Hematopoietic multipotent progenitor cell treated with erythropoietin and hydrocortisone succinate and interleukin-3 and kit ligand, for 8 days (in vitro differentiated cells): ENCODE results near the gene NUB1.

Experiments used
- DNase-seq: peaks from one replicate; pipeline ENCODE4 v3.0.0-alpha.2; 2015

The NUB1 gene

DNA sequence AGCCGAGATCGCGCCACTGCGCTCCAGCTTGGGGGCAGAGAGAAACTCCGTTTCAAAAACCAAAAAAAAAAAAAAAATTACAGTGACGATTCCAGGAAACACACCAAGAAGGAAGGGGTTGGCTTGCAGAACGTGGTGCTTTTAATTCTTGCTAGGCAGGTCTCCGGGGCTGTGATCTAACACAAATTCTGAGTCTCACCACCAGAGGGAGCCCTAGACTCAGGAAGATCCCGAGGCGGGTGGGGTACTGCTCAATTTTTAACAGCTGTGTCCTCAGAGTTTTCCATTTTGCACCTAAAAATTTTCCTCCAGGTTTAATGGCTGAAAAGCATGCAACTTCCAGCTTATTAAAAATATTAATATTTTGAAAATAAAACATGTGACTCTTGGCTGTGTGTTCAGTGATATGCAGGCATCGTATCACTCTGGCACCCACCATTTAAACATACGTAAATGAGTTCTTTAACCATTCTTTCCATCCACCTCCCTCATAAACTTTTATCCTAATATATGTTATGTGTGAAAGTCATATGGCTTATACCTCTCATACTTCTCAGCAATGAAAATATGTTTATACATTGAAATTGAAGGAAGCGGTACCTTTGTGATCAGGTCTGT lies 26.5 kb upstream of the NUB1 start:
- peak; percentile 78 for DNase-seq

DNA sequence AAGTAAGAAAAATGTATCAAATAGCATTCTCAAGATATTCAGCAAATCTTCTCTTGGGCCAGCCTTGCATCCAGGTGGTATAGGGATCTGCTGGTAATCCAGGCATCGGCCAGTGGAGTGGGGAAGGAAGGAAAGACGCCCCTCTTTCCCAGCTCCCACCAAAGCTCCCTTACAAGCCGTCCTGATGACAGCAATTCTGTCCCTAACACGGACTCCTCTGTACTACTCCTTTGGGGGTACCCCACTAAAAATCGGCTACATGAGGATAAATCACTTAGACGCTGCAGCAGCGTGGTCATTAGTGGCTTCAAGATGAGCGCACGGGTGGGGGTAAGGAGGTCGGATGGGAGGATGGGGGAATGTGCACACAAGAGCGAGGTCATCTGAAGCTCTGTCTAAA lies 24.7 kb upstream of the NUB1 start:
- no peak for DNase-seq

DNA sequence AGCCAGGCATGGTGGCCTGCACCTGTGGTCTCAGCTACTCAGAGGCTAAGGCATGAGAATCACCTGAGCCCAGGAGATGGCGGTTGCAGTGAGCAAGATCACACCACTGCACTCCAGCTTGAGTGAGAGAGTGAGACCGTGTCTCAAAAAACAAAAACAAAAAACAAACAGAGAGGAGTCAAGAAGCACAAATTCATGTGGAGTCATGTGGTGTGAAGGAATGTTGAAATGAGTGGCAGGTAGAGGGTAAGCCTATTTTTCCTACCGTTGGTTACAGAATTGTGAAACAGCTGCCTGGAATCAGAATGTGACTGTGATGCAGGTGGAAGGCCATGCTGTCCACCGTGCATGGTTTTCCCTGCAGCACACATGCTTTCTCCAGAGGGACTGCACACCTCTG lies 23.7 kb upstream of the NUB1 start:
- no peak for DNase-seq

DNA sequence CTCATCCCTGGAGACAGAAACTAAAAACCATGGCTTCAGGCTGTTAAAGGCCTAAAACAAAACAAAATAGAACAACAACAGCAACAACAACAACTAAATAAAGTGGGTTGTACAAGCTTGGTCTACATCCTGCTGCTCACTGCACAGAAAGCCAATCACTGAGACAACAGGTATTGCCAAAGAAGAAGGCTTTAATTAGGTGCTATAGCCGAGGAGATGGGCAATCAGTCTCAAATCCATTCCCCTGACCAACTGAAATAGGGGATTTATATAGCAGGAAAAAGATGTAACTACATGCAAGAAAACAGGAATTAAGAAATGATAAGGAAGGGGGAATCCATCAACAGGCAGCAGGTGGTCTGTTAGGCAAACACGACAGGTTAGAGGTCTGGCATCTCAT lies 22.4 kb upstream of the NUB1 start:
- DNase-seq, result no peak

DNA sequence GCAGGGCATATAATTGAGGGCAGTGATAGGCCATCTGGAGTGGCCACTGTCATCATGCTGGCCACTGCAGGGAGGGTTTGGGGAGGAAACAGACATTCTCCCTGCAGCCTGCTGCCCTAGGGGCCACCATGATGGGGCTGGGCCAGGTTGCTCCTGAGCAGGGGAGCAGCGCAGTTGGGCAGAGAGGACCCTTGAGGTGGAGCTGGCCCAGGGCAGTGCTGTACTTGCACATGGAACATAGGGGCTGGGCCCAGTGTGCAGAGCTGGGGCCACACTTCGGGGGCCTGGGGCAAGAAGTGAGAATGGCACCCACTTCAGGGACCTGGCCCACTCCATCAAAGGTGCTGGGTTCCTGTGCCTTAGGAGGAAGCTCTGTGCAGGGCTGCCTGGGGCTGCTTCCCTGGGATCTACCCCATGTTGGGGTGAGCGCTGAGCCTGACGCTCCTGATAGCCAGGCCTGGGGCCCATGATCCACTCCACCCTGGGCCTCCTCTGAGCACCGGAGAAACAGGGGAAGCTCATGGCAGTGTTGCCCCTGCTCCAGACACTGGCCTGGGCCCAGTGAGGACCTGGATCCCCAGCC lies 21.3 kb upstream of the NUB1 start:
- no peak for DNase-seq

DNA sequence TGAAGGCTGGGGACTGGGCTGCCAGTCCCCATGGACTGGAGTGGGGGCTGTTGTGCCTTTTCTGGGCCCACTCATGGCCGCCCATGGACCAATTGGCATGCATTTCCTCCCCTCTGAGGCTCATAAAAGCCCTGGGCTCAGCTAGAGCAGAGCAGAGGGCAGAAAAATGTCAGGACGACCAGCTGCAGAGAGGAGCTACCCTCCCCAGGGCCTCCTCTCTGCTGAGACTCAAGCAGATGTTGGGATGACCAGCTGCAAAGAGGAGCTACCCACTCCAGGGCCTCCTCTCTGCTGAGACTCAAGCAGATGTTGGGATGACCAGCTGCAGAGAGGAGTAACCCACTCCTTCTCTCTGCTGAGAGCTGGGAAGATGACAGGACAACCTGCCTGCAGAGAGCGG lies 20.3 kb upstream of the NUB1 start:
- DNase-seq, result no peak

DNA sequence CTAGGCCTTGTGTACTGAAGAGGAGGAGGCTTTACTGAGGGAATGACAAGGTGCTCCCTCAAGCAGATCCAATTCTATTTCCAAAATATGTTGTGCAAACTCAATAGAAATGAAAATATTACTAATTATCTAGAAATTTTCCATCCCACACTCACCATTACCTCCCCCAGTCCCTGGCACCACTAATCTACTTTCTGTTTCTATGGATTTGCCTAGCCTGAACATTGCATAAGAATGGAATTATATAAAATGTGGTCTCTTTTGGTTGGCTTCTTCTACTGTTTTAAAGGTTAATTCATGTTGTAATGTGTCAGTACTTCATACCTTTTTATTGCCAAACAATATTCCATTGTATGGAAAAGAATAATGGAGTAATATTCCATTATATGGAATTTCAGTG lies 18.7 kb upstream of the NUB1 start:
- no peak for DNase-seq

DNA sequence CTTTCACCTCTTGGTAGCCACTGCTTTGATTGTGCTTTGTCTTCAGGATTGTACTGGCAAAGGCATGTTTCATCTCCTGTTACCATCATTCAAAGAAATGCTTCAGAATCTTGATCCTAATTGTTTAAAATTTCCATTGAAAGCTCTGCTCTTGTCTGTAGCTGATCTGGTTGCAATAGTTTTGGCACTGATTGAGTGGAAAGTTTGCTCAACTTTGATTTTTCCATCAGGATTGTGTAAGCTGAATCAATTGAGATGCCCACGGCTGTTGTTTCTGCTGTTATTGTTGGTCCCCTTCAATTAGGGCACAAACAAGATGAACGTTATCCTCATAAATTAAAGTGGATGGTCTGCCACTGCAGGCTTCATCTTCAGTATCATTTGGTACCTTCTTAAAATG lies 14.6 kb upstream of the NUB1 start:
- no peak for DNase-seq

DNA sequence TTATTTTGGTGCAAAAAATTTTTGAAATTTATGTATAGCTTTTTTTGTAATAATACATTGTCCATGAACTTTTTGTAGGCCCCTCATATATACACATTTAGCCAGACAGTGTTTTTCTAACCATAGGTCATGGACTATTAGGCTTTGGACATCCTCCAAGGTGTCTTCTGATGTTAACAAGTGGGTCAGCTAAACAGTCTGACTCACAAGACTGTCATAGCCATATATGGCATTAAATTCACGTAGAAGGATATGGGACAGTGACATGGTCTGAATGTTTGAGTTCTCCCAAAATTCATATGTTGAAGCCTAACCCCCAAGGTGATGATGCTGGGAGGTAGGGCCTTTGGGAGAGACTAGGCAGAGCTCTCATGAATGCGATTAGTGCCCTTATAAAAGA lies 14.0 kb upstream of the NUB1 start:
- DNase-seq, result no peak

DNA sequence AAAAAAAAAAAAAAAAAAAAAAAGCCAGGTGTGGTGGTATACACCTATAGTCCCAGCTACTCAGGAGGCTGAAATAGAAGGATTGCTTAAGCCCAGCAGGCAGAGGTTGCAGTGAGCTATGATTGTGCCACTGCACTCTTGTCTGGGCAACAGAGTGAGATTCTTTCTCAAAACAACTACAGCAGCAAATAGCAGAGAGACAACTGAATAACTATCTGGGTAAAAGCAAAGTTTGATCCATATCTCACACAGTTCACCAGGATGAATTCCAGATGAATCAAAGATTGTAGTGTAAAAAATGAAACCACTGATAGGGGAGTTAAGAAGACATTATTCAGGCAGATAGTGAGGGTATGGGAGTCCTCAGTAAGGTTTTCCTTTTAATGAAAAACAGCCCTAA lies 11.4 kb upstream of the NUB1 start:
- DNase-seq, result no peak

DNA sequence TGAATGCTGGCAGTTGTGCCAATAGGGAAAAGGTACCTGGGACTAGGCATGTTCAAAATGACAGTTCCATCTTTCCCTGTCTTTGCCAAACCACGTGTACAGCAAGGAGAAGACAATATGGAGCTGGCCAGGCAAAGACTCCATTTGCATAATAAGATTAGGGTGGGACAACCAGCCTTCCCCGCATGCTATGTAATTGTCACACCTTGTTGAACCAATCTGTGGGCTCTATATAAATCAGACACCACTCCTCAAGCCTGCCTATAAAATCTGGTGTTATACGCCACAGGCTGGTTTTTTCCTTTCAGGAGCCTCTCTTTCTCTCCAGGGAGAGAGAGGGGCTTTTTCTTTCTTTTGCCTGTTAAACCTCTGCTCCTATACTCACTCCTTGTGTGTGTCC lies 11.0 kb upstream of the NUB1 start:
- DNase-seq, result no peak

DNA sequence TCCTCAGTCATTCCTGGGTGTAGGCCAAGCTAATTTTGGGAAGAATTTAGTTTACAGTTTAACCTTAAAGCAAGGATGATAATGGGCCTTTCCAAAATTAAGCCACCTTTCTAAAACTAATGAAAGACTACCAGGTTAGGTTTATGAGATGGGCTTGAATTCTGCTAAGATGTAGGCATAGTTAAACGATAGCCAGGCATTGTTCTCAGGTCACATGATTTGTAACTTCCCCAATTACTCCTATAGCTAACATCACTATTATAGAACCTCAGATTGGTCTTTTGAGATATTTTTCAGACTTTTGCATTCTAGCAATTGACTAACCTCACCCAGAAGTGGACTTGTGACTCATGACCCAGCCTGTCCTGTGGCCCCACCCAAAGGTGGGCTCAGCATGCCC lies 7.0 kb upstream of the NUB1 start:
- DNase-seq, result no peak

DNA sequence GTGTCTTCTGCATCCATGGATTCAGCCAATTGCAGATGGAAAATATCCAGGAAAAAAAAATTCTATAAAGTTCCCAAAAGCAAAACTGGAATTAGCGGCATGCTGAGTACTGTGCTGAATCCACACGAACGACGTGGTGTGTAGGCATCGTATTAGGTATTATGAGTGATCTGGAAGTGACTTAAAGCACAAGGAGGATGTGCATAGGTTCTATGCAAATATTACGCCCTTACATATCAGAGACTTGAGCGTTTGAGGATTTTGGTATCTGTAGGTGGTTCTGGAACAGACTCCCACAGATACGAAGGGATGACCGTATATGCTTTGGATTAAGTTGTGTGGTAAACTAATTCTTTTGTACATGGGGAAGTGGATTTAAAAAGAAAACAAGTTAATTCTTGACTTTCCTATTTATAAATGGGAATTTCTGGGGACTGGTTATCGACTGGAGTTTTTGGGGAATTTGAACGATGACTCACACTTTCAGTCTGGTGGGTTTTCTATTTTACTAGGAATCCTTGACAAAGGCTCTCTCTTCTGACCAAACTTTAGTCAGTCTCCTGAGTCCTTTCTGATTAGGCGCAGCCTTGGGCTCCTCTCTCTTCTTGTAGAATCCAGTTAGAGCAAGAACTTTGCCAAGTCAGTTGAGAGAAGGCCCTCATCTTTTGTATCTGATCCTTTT lies 5.4 kb upstream of the NUB1 start:
- DNase-seq, result no peak

DNA sequence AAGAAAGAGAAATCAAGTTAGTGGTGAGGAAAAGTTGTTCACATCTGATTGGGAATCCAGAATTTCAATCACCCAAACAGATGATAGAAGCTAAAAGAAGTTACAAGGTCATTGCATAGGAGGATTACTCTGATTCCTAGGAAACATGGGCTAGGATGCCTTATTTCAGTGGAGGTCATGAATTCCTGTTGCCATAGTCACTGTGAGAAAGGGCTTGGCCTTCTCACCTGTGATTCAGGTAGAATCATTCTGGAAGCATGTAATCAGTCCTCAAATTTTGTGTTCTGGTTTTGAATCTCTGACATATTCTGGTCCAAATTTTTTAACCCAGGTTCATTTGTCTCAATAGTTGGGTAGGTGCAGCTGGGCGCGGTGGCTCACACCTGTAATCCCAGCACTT lies 4.3 kb upstream of the NUB1 start:
- DNase-seq, result no peak

DNA sequence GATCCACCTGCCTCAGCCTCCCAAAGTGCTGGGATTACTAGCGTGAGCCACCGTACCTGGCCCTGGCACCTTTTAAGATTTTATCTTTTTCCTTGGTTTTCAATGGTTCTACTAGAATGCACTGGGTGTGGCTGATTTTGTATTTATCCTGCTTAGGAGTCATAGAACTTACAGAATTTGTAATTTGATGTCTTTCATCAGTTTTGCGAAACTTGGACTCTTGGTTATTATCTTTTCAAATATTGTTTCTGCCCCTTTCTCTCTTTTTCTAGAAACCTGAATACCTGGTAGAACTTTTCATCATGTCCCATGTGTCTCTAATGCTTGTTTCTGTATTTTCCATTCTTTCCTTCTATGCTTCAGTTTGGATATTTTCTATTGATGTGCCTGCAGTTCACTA lies 2.8 kb upstream of the NUB1 start:
- no peak for DNase-seq

DNA sequence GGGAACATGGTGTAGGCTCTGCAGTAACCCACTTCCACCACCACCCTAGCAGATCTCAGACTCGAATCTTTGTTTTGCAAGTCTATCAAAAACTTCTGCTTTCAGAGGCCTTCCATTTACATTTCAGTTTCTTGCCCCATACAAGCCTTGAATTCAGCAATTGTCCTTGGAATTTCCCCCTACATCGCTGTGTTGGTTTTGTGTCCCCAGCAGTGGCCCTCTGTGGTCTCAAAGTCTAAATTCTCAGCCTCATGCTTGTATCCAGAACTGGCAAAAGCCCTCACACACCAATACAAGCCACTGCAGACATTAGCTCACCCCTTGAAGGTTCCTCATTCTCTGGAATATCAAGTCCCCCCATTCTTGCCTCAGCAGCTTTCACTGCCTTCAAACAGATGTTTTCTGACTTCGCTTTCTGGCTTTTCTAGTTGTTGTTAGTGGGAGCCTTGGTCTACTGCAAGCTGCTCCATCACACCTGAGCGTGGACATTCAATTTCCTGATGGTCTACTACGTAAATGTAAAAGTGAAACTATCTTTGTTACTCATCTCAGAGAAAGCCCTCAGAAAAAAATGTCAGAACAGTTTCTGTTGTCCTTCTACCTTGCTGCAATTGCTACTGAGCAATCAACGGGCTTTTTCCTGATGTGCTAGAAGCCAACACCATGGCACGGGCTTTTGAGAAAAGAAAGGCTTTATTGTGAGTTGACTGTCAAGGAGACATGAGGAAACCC lies 1.8 kb upstream of the NUB1 start:
- DNase-seq, result no peak

DNA sequence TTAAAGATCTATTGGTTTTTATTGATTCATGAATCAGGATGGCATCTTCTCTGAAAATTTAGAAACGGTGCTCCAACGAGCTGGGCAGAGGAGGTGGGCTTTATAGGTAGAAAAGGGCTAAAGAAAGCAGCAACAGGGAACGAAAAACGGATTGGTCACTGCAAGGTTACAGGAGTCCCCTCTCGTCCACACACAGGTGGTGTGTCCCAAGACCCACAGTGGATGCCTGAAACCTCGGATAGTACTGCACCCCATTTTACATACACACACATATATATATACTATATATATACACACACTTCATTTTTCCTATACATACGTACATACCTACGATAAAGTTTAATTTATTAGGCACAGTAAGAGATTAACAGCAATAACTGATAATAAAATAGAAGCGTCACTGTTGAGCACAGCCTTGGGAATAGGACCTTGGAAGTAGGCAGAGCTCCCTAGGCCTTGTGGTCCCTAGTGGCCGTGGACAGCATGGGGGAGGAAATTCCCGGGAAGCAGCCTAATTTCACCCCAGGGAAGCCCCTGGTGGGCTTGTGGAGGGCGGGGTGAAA lies 737 bp upstream of the NUB1 start:
- DNase-seq, result no peak

DNA sequence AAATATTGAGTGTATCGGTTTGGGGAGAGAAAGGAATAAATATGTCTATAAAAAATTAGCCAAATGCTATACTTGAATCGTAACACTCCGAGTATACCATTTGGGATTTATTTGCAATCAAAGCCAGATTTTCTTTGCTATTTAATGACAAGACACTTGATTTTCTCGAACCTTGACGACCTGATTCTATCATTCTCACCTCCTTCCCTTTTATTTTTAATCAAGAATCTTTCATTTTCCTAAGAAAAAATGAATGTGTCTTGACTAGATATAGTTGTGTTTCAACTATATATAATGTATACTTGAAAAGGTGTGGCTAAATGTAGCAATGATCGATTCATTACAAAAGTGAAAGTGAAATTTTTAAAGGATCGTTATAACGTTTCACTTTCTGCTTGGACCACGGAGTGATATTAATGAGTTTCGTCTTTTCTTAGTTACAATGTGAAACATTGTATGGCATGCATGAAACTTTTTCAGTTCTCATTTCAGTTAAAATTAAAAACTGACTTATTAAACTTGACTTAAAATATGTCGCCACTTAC lies 562 bp downstream of the NUB1 start:
- peak; percentile 28 for DNase-seq

DNA sequence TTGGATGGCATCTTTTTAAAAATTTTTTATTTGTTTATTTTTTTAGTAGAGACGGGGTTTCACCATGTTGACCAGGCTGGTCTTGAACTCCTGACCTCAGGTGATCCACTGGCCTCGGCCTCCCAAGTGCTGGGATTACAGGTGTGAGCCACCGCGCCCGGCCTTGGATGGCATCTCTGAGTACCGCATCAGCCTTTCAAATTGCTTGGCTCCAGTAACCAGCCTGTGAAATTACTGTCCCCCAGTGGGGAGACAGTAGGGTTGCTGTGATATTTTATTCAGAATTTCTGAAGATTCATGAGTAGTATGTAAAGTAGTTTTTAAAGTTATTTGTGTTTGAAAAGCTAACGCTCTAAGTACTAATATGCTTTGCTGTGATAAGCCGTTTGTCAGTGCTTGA lies 1.2 kb downstream of the NUB1 start:
- no peak for DNase-seq

DNA sequence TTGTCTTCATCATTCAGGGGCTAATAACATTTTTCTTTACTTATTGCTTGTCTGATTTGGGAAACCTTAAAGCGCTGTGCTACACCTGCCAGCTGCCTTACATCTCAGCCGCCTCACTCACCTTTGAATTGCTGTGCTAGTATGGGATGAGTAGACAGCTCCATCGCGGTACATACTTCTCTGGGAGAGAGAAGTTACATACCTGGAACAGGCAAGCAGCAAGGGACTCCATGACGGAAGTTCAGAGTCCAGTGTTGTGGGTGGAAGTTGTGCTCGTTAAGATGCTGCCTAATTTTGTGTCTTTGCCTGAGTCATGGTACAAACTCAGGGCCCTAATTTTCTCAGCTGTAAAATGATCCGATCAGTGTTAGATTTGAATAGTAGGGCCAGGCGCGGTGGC lies 1.9 kb downstream of the NUB1 start:
- no peak for DNase-seq

DNA sequence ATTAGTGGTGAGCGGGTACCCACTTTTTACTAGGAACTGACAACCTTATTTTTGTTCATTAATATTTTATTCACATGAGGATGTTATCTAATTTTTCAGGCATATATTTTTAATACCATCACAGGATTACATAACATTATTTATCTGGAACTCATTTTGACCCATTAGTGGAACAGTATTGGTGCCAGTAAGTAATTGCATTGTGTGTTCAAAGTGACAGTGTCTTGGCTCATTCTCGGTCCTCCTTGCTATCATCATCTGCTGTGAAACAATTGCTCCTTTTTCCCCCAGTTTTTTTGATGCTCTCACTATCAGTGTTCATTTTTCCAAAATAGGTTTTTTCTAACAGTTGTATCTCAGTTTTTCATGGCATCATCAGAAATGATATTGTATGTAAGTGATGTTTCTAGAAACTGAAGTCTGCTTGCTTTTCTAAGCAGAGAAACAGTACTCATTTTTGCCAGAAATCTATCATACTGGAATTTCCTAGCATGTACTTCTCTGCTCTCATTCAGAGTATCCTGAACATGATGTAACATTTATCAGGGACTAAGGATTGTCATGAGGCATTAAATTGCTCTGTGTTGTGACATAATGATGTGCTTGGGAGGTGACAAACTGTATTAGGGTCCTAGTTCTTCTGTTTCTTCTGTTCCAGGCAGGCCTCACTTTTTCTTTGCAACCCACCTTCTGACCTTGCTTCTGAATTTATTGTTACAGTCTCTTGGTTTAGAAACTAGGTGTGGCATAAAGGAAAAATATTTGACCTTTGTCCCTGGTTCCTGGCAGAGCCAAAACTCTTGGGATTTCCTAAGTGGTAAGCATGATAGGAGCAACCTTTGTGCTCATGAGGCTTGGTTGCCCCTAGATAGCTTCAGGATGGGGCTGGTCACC lies 4.2 kb downstream of the NUB1 start:
- no peak for DNase-seq

DNA sequence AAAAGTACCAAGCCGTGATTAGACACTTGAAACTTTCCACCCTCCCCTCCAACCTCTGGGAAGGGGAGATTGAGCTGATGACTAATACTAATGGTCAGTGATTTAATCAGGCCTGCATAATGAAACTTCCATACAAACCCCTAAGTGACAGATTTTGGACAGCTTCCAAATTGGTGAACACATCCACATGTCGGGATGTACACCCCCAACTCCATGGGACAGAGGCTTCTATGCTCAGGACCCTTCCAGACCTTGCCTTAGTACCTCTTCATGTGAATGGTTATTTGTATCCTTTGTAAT lies 4.8 kb downstream of the NUB1 start:
- DNase-seq, result no peak

DNA sequence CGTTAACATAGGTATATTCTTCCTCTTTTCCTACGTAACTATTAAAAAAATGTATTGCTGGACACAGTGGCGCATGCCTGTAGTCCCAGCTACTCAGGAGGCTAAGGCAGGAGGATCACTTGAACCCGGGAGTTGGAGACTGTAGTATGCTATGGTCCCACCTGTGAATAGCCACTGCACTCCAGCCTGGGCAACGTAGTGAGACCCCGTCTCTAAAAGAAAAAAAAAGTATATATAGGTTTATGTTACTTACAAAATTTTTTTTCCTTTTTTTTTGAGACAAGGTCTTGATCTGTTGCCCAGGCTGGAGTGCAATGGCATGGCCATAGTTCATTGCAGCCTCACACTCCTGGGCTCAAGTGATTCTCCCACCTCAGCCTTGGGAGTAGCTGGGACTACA lies 5.6 kb downstream of the NUB1 start:
- no peak for DNase-seq
